VCaP (cell line): ENCODE results near the gene RIPOR3.
"Not testable (repeated sequence)": the region's sequence is repeated elsewhere in the genome, so short reads cannot be mapped to it uniquely, and the experiment has no call there.

Experiments
- H3K27ac ChIP-seq: fragments of 450-650 bp; 2 replicates; pipeline ENCODE4 v1.5.1; 2017
- CTCF ChIP-seq: fragments of 450-650 bp; conservative IDR thresholded peaks from 2 replicates; pipeline ENCODE4 v1.5.1; 2017; ENCODE audit warnings: mild to moderate bottlenecking, moderate library complexity

Gene RIPOR3

DNA sequence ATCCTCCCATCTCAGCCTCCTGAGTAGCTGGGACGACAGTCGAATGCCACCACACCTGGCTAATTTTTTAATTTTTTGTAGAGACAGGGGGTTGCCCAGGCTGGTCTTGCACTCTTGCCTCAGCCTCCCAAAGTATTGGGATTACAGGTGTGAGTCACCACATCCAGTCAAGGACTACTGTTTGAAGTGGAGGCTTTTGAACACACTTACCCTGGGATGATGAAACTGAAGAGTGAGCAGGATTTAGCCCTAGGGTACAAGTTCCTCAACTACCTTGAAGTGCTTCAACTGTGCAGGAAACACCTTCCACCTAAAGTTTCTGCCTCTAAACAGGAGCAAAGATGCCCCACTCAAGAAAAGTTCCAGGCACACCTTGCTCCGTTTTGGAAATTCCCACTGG is 24.4 kb upstream of the RIPOR3 start:
- H3K27ac ChIP-seq: no peak overlapping the region
- no peak for TF ChIP-seq CTCF

- not testable (repeated sequence) for H3K27ac ChIP-seq
These were observed 23.1 kb upstream of the RIPOR3 start for GRCh38 chr20:50714426-50714825.

DNA sequence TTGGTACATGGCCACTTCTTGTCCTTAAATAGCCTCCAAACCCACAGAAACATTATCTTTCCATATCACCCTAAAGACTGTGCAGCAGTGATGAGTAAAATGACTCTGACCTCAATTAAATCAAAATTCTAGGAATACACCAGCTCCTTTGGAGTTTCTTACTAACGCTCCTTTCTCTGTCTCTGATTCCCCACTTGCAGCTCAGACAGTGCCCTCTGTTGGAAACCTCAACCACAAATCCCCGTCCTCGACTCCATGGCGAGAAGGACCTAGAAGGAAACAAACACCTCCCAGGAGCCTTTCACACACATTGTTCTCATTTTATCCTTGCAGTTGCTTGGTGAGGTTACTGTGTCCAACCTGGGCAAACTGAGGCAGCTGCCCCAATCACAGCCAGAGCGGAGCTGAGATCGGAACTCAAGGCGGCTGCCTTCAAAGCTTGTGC is 22.3 kb upstream of the RIPOR3 start:
- H3K27ac ChIP-seq: no peak overlapping the region
- TF ChIP-seq CTCF: peak; percentile 23; the same call in 1 of the 2 replicates

DNA sequence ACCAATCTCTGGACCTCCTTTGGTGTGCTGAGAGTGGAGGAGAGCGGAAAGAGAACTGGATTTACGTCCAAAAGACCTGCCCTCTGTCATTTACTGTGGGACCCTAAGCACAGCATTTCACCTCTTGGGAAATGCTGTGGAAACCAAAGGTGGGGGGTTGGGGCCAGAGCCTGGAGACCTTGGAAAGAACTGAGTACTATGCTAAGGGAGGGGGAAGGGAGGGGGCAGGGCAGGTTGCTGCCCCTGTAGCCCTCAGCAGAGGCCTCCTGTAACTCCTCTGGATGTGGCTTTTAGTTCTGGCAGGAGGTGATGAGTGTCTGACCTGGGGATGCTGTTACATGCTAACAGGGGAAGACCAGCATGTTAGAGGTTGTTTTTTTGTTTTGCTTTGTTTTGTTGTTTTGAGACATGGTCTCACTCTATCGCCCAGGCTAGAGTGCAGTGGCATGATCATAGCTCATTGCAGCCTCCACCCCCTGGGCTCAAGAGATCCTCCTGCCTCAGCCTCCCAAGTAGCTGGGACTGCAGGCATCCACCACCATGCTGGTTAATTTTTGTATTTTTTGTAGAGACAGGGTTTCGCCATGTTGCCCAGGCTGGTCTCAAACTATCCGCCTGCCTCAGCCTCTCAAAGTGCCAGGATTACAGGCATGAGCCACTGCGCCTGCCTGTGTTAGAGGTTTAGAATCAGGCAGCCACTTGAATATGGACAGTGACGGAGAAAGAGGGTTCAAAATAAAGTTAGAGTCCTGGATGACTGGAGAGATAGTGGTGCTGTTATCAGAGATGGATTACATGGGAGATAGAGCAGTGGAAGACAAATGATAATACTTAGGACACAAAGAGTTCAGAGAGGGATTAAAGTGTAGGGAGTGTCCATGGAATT is 21.7 kb upstream of the RIPOR3 start:
- no peak overlapping the region; the same call in 1 of the 2 replicates for H3K27ac ChIP-seq
- no peak for TF ChIP-seq CTCF

DNA sequence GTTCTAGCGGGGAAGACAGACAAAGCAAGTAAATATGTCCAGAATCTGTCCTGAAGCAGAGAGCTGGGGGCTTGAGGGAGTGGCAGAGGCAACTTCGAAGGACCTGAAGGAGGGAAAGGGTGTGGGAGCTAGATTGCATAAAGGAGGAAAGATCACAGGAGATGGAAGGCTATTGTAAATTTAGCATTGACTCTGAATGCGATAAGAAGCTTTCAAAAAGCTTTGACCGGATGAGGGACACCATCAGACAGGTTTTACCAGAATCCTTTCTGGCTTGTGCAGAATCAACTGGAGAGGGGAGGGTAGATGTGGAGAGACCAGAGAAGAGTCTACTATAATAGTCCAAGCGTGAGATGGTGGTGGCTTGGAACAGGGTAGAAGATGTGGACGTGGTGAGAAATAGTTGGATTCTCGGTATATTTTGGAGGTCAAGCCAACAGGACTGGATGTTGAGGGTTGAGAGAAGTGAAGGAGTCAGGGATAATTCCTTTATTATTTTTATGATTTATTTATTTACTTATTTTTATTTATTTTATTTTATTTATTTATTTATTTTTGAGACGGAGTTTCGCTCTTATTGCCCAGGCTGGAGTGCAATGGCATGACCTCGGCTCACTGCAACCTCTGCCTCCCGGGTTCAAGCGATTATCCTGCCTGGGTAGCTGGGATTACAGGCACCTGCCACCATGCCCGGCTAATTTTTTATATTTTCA is 19.9 kb upstream of the RIPOR3 start:
- H3K27ac ChIP-seq: peak overlapping the region; percentile 88
- no peak for TF ChIP-seq CTCF

GRCh38 chr20:50710492-50711063 is 19.2 kb upstream of the RIPOR3 start:
- peak overlapping the region; percentile 88 for H3K27ac ChIP-seq
- no peak for TF ChIP-seq CTCF

- no peak for TF ChIP-seq CTCF
- H3K27ac ChIP-seq: peak overlapping the region; percentile 88
These were observed 18.3 kb upstream of the RIPOR3 start for GRCh38 chr20:50709636-50709973.
